GM19193 (cell line): ENCODE results near the gene PPP1R1B.

Experiments
- POLR2A ChIP-seq: IDR thresholded peaks from 4 replicates; pipeline ENCODE4 v1.6.1; 2011; ENCODE audit not compliant: insufficient read depth, insufficient read length; ENCODE audit errors: extremely low read depth

PPP1R1B gene

DNA sequence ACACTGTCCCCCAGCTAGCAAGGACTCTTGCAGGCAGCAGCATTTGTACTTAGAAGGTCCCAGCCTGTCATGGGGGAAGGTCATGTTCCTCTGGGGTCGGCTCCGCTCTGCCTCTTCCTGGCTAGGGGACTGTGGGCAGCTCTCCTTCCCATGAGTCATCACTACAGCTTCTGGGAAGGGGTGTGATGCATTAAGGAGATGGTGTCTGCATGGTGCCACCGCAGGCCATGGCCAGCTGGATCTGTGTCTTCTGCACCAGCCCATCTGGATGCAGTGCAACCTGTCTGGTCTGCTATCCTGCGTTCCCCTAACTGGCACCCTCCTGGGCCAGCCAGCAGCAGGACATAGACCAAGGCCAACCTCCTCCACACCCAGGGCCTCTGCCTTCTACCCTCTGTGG lies 16.5 kb downstream of the PPP1R1B start:
- TF ChIP-seq POLR2A = no peak

DNA sequence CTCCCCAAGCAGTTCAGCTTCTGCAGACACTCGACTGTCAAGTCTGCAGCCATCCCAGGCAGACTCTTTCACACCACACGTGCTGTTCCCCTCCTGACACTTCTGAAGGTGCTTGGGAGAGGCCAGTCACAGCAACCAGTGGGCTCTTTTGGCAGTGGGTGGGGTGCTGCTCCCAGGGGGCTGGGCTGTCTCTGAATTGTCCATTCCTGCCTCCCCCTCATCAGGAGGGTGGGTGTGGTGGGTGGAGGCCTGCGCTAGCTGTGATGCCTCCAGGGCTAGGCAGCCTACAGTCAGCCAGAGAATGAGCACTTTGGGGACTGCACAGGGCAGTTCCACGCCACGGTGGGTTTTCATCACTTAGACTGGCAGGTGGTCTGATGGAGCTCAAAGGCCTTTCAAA lies 20.5 kb downstream of the PPP1R1B start:
- no peak for TF ChIP-seq POLR2A

DNA sequence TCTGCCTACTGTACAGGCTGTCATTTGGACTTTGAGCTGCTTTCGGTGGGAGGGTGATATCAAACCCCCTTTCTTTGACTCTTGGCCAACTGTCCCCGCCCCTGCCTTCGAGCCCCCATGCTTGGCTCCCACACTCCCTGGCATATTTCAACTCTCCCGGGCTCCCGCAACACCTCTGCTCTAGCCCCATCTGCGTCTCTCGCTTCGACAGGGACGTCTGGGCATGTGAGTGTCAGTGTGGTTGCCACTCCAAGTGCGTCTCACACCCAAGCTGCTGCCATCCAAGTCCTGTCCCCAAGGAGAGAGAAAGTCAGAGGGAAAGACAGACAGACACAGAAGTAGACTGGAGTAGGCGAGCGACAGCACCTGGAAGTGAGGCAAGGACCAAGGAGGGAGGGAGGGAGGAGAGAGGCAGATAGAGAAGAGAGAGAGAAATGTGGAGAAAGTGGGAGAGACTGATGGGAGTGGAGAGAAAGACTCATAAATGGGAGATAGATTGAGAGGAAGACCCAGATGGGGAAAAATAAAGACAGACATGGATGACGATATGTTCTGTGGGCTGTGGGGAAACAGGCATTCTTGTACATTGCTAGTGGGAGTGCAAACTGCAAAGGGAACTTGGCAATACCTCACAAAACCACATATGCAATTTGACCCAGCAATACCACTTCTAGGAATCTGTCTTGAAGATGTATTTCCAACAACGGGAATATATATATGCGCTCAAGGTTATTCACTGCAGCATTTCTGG lies 22.0 kb downstream of the PPP1R1B start:
- no peak for TF ChIP-seq POLR2A

DNA sequence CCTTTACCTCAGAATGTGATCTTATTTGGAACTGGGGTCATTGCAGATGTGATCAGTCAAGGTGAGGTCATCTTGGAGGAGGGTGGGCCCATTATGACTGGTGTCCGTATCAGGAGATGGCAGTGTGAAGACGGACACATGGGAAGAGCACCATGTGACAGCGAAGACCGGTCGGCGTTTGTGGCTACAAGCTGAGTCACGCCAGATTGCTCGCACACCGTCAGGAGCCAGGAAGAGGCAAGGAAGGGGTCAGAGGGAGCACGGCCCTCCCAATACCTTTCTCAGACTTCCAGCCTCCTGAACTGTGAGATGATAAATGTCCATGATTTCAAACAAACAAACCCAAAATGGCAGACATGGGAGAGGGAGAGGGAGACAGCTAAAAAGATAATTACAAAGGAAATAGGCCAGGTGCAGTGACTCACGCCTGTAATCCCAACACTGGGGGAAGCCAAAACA lies 23.4 kb downstream of the PPP1R1B start:
- no peak for TF ChIP-seq POLR2A

DNA sequence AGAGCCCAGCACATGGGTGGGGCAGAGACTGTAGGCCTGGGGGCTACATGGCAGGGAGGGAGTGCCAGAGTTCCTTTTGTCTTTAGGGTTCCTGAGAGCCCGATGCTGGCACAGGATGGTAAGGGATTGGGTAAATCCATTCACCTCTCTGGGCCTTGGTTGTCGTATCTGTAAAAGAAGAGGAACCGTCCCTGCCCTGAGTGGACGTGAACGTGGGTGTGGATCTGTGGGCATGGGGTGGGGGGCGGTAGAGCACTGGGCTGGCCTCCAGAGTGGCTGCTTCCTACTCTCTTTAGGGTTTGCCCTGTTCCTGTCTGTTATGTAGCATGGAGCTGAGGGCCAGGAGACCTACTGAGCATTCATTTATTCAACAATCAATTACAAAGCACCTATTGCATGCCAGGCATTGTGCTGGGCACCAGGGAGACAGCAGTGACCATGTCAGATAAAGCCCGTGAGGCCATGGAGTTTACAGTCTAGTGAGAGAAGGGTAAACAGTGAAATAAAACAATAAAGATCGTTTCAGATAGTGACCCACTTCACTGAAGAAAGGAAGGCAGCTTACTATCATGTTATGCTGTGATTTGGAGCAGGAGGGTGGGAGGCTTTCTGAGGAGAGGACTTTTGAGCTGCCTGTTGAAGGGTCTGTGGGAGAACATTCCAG lies 25.3 kb downstream of the PPP1R1B start:
- no peak for TF ChIP-seq POLR2A

DNA sequence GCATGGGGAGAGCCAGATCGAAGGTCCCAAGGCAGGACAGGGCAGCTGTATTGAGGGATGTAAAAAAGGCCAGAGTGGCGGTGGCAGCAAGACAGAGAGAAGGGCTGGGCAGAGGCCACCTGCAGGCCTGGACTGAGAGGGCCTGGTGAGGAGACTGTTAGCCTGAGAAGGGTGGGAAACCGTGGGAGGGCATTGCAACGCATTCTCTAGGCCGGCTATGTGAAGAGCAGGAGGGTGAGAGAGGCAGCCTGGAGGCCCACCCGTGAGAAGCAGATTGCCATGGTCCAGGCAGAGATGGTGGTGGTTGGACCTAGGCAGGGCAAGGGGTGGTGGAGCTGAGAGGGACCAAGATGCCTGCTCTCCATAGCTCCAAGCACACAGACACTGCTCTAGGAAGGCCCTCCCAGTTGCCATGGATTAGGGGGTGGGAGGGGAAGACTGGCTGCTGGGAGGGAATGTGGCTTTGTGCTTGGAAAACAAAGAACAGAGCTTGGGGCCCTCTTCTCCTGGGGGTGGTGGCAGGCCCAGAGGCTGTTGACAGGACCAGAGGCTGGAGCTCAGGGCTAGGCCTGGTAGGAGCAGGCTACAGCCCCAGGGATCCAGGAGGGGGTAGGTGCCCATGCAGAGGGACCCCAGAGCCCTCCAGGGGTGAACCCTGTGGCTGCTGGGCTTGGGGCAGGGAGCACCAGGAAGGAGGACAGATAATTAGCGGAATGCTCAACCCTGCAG lies 26.0 kb downstream of the PPP1R1B start:
- no peak for TF ChIP-seq POLR2A

DNA sequence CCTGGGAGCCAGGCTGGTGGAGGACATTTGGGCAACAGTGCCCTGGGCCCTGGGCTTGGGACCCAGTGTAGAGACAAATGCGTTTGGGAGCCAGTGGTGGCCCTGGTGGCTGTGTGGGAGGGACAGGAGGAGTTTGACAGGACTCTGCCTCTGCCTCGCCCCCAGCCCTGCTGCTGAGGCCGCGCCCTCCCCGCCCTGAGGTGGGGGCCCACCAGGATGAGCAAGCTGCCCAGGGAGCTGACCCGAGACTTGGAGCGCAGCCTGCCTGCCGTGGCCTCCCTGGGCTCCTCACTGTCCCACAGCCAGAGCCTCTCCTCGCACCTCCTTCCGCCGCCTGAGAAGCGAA lies 26.5 kb downstream of the PPP1R1B start:
- TF ChIP-seq POLR2A = no peak

DNA sequence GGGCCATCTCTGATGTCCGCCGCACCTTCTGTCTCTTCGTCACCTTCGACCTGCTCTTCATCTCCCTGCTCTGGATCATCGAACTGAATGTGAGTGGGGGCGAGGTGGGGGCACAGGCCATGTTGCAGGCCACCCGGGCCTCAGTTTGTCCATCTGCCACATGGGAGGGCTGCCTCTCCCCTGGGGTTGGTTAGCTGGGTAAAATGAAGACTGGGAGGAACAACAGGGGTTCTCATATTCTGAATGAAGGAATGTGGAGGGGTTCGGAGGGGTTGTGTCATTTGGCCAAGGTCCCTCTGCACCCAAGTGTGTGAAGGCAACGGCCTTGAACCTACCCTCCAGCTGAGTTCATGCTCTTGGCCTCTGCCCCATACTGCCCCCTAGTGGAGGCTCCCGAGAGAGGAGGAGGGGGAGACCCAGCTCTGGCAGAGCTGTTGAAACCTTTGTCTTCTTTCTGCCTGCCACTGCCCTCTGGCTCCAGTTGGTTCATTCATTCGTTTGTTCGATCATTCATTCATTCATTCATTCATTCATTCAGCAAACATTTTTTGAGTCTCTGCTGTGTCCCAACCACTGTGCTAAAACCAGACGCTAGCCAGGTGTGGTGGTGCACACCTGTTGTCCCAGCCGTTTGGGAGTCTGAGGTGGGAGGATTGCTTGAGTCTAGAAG lies 27.0 kb downstream of the PPP1R1B start:
- no peak for TF ChIP-seq POLR2A

DNA sequence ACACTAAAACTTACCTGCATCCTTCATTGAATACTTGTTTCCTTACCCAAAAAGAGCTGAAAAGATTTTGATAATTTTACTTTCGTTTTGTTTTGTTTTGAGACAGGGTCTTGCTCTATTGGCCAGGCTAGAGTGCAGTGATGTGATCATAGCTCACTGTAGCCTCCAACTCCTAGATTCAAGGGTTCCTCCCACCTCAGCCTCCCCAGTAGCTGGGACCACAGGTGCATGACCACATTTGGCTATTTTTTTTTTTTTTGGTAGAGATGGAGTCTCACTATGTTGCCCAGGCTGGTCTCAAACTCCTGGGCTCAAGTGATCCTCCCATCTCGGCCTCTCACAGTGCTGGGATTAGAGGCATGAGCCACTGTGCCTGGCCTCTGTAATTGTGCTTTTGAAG lies 28.4 kb downstream of the PPP1R1B start:
- no peak for TF ChIP-seq POLR2A

DNA sequence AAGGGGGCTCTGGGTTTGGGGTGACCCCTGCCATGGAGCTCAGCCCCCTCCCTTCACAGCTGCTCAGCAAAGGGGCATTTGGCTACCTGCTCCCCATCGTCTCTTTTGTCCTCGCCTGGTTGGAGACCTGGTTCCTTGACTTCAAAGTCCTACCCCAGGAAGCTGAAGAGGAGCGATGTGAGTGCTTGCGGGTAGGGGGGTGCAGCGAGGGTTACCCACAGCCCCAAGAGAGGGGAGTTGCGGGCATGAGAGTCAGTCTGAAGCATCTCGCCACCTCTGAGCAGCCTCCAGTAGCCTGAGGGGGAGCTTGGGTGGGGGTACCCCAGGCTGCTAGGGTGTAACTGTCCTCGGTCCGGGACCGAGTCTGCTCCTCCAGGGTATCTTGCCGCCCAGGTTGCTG lies 31.6 kb downstream of the PPP1R1B start:
- TF ChIP-seq POLR2A = no peak

DNA sequence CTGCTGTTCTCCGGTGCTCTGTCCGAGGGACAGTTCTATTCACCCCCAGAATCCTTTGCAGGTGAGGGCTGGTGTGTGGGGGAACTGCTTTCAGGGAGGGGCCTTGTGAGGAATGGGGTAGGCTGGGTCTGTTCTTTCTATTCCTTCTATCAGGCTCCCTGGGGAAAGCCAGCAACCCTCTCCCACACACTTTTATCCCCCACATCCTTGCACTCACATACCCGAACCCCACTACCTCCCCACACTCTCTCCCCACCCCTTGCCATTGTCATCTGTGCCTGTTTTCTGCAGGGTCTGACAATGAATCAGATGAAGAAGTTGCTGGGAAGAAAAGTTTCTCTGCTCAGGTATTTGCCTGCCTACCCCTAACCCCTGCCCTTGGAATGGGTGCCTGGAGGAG lies 32.0 kb downstream of the PPP1R1B start:
- TF ChIP-seq POLR2A = no peak

DNA sequence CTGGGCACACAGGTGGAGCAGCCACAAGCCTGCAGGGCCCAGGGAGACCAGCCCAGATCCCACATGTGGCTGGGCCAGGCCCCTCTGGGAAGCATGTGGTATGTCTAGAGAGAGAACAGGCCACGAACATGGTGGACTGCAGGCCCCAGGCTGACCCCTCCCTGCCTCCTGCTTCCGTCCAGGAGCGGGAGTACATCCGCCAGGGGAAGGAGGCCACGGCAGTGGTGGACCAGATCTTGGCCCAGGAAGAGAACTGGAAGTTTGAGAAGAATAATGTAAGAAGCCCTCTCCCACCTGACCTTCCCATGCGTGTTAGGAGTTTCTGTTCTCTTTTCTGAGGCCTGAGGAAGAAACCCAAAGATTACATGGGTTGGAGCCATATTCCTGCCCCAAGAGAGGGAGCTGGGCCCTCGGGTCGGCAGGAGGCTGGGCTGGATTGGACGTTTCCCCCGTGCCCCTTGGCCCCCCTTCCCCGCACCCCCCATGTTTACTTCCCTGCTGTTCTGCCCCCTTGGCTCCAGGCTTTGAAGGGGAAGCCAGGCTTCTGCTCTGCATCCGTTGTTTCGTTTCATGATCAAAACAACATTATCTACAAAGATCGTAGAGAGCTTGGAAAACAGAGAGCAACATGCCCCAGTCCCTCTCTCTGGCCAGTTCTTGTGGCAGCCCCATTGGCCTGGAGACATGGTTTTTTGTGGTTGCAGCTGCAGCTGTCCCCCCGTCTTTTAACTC lies 32.7 kb downstream of the PPP1R1B start:
- no peak for TF ChIP-seq POLR2A

DNA sequence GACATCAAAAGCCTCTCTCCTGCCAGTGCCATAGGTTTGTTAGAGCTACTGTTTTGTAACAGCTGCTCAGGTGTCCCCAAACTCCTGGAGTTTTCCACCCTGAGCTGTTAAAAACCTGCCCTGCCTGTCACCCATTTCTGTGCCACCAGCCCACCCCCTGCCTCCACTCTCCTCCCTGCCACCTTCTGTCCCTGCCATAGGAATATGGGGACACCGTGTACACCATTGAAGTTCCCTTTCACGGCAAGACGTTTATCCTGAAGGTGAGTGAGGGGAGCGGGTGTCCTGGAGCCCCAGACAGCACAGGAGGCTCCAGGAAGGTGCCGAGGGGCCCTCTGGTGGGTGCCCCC lies 33.2 kb downstream of the PPP1R1B start:
- TF ChIP-seq POLR2A = no peak
